Neural cell (in vitro differentiated cells): Measurements from ENCODE around the gene VPS41. TPM values are rescaled to one million over a fixed set of nuclear protein-coding genes. Genes with fewer than 3 reads are reported as not detected.

ENCODE experiments used
- H2AFZ ChIP-seq: fragments of 200-600, 300-800 bp; sonication (generic), shearing (Covaris generic); 2 replicates; pipeline ENCODE4 v1.6.0; 2014; ENCODE audit warnings: low read depth, mild to moderate bottlenecking, antibody characterized with exemption, low read length, moderate library complexity
- H3F3A ChIP-seq: fragments of 200-600 bp; shearing (Covaris generic); 2 replicates; pipeline ENCODE4 v1.6.1; 2016; ENCODE audit warnings: mild to moderate bottlenecking, moderate library complexity, mixed read lengths, antibody characterized with exemption, low read length; ENCODE audit not compliant: insufficient read depth, poor library complexity, severe bottlenecking
- H3K27ac ChIP-seq: fragments of 200-600, 300-800 bp; sonication (generic), shearing (Covaris generic); 2 replicates; pipeline ENCODE4 v1.5.1; 2014; ENCODE audit warnings: mild to moderate bottlenecking, low read length, moderate library complexity
- H3K27me3 ChIP-seq: fragments of 300-800, 200-600 bp; sonication (generic), shearing (Covaris generic); 2 replicates; pipeline ENCODE4 v1.6.0; 2014; ENCODE audit warnings: mild to moderate bottlenecking, low read depth, low read length, moderate library complexity; ENCODE audit not compliant: insufficient read depth
- H3K36me3 ChIP-seq: fragments of 300-800, 200-600 bp; sonication (generic), shearing (Covaris generic); 2 replicates; pipeline ENCODE4 v1.5.1; 2014; ENCODE audit warnings: mild to moderate bottlenecking, antibody characterized with exemption, low read length, moderate library complexity; ENCODE audit not compliant: insufficient read depth
- H3K4me2 ChIP-seq: fragments of 300-800, 200-600 bp; sonication (generic), shearing (Covaris generic); 2 replicates; pipeline ENCODE4 v1.6.0; 2014; ENCODE audit warnings: mild to moderate bottlenecking, low read length
- H3K4me3 ChIP-seq: fragments of 300-800, 200-600 bp; sonication (generic), shearing (Covaris generic); 2 replicates; pipeline ENCODE4 v1.5.1; 2014; ENCODE audit warnings: mild to moderate bottlenecking, low read length, moderate library complexity
- H3K79me2 ChIP-seq: fragments of 200-600 bp; shearing (Covaris generic); replicated peaks from 2 replicates; pipeline ENCODE4 v1.6.0; 2014; ENCODE audit warnings: mild to moderate bottlenecking, low read length, moderate library complexity; ENCODE audit not compliant: insufficient read depth
- H3K9ac ChIP-seq: fragments of 300-800, 200-600 bp; sonication (generic), shearing (Covaris generic); 2 replicates; pipeline ENCODE4 v1.6.1; 2016; ENCODE audit warnings: mild to moderate bottlenecking, low read length, mixed read lengths
- H3K9me2 ChIP-seq: fragments of 200-600 bp; shearing (Covaris generic); 2 replicates; pipeline ENCODE4 v1.6.1; 2016; ENCODE audit warnings: mild to moderate bottlenecking, low read length, mixed read lengths; ENCODE audit not compliant: insufficient read depth
- H3K9me3 ChIP-seq: fragments of 200-600, 300-800 bp; sonication (generic), shearing (Covaris generic); 2 replicates; pipeline ENCODE4 v1.6.1; 2016; ENCODE audit warnings: mild to moderate bottlenecking, mixed run types, low read length, moderate library complexity, mixed read lengths
- H4K20me1 ChIP-seq: fragments of 200-600 bp; shearing (Covaris generic); 2 replicates; pipeline ENCODE4 v1.6.1; 2016; ENCODE audit warnings: mild to moderate bottlenecking, mixed run types; ENCODE audit not compliant: insufficient read depth
- EP300 ChIP-seq: fragments of 450-650 bp; conservative IDR thresholded peaks from 2 replicates; pipeline ENCODE4 v1.6.1; 2014; ENCODE audit warnings: antibody characterized with exemption, mild to moderate bottlenecking, moderate library complexity; ENCODE audit not compliant: poor library complexity, severe bottlenecking
- EZH2 ChIP-seq: fragments of 200-600, 300-800 bp; shearing (Covaris generic), sonication (generic); IDR thresholded peaks from 2 replicates; pipeline ENCODE4 v1.6.1; 2014; ENCODE audit warnings: antibody characterized with exemption, low read length, borderline replicate concordance, mild to moderate bottlenecking; ENCODE audit not compliant: insufficient read depth, poor library complexity, severe bottlenecking
- MXI1 ChIP-seq: fragments of 450-650 bp; conservative IDR thresholded peaks from 2 replicates; pipeline ENCODE4 v1.6.1; 2014; ENCODE audit warnings: antibody characterized with exemption, mild to moderate bottlenecking; ENCODE audit not compliant: poor library complexity, severe bottlenecking
- POLR2AphosphoS5 ChIP-seq: IDR thresholded peaks from 2 replicates; pipeline ENCODE4 v1.6.1; 2012
- RAD21 ChIP-seq: fragments of 450-650 bp; conservative IDR thresholded peaks from 2 replicates; pipeline ENCODE4 v1.6.1; 2014; ENCODE audit warnings: antibody characterized with exemption, mild to moderate bottlenecking, moderate library complexity
- SMC3 ChIP-seq: fragments of 450-650 bp; conservative IDR thresholded peaks from 2 replicates; pipeline ENCODE4 v1.6.1; 2014; ENCODE audit warnings: antibody characterized with exemption, mild to moderate bottlenecking, moderate library complexity; ENCODE audit not compliant: poor library complexity
- TAF1 ChIP-seq: IDR thresholded peaks from 2 replicates; pipeline ENCODE4 v1.6.1; 2012; ENCODE audit warnings: low read depth
- polyA plus RNA-seq: library from polyadenylated mRNA; depleted of rRNA; stranded (reverse); fragments of >200 nt; gene quantifications from 2 replicates; pipeline ENCODE4 v1.2.3, GENCODE V29; 2014
- TF ChIP-seq, protein P1 (sequence below): IDR thresholded peaks from 2 replicates; pipeline ENCODE4 v1.6.1; 2012; ENCODE audit warnings: borderline replicate concordance
- TF ChIP-seq, protein P2 (sequence below): fragments of 450-650 bp; IDR thresholded peaks from 2 replicates; pipeline ENCODE4 v1.5.1; 2014; ENCODE audit warnings: antibody characterized with exemption, mild to moderate bottlenecking, moderate library complexity; ENCODE audit not compliant: poor library complexity, severe bottlenecking

The VPS41 gene
- polyA plus RNA-seq, 1 donor from 2014 or later, result 64.0 TPM

DNA sequence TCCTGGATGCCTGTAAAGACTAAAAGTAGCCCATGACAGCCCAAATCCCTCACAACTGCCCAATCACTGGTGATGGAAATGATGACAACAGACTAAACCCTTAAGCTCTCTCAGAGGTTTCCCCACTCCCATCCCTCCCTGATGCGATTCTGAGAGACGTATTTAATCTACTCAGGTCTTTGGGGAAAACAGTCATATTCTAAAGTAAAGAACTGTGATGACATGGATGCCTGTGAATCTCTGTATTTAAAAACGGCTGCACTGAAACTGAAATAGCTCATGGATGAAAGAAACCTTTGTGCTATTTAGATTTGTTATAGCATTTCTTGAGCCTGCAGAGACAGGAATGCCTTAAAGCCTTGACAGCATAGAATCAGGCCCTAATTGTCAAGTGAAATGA lies 28.5 kb downstream of the VPS41 start:
- Histone ChIP-seq H3K79me2 (peaks cover 3% of the 10 kb centered on the region), H3K27me3 (no peaks in the 10 kb centered on the region), H3K9me2 (no peaks in the 10 kb centered on the region), H3K4me2 (no peak overlapping the region), H4K20me1 (no peaks in the 10 kb centered on the region), H3F3A (peaks cover 2% of the 10 kb centered on the region), H2AFZ (no peak overlapping the region), H3K36me3 (no peaks in the 10 kb centered on the region), H3K4me3 (peak overlapping the region; percentile 26), H3K9ac (peak overlapping the region; percentile 10), H3K9me3 (no peaks in the 10 kb centered on the region), H3K27ac (peak overlapping the region; percentile 48)
- TF ChIP-seq MXI1 (no peak), POLR2AphosphoS5 (peak; percentile 19), SMC3 (no peak), EP300 (peak; percentile 59), EZH2 (no peak), TAF1 (no peak), RAD21 (no peak)
- TF ChIP-seq, protein P1, sequence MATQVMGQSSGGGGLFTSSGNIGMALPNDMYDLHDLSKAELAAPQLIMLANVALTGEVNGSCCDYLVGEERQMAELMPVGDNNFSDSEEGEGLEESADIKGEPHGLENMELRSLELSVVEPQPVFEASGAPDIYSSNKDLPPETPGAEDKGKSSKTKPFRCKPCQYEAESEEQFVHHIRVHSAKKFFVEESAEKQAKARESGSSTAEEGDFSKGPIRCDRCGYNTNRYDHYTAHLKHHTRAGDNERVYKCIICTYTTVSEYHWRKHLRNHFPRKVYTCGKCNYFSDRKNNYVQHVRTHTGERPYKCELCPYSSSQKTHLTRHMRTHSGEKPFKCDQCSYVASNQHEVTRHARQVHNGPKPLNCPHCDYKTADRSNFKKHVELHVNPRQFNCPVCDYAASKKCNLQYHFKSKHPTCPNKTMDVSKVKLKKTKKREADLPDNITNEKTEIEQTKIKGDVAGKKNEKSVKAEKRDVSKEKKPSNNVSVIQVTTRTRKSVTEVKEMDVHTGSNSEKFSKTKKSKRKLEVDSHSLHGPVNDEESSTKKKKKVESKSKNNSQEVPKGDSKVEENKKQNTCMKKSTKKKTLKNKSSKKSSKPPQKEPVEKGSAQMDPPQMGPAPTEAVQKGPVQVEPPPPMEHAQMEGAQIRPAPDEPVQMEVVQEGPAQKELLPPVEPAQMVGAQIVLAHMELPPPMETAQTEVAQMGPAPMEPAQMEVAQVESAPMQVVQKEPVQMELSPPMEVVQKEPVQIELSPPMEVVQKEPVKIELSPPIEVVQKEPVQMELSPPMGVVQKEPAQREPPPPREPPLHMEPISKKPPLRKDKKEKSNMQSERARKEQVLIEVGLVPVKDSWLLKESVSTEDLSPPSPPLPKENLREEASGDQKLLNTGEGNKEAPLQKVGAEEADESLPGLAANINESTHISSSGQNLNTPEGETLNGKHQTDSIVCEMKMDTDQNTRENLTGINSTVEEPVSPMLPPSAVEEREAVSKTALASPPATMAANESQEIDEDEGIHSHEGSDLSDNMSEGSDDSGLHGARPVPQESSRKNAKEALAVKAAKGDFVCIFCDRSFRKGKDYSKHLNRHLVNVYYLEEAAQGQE, result no peak
- TF ChIP-seq, protein P2, sequence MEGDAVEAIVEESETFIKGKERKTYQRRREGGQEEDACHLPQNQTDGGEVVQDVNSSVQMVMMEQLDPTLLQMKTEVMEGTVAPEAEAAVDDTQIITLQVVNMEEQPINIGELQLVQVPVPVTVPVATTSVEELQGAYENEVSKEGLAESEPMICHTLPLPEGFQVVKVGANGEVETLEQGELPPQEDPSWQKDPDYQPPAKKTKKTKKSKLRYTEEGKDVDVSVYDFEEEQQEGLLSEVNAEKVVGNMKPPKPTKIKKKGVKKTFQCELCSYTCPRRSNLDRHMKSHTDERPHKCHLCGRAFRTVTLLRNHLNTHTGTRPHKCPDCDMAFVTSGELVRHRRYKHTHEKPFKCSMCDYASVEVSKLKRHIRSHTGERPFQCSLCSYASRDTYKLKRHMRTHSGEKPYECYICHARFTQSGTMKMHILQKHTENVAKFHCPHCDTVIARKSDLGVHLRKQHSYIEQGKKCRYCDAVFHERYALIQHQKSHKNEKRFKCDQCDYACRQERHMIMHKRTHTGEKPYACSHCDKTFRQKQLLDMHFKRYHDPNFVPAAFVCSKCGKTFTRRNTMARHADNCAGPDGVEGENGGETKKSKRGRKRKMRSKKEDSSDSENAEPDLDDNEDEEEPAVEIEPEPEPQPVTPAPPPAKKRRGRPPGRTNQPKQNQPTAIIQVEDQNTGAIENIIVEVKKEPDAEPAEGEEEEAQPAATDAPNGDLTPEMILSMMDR, result no peak

DNA sequence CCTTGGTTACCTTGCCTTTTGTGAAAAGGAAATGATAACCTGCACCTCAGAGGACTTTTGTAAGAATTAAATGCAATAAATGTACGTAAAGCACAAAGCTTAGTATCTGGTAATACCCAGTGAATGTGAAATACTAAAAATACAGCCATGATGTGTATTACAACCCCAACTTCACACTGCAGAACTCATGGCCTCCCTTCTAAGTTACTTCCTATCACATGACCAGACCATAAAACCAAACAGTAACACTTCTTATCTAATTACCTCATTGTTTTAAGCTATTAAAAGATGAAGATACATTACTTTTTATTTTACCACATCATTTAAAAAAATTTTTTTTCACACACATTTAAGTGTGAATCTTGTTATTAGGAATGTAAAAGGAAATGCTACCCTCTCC lies 29.0 kb downstream of the VPS41 start:
- Histone ChIP-seq H3K9me3 (no peaks in the 10 kb centered on the region), H3K36me3 (no peaks in the 10 kb centered on the region), H3K4me2 (no peak overlapping the region), H3F3A (peaks cover 2% of the 10 kb centered on the region), H3K27me3 (no peaks in the 10 kb centered on the region), H2AFZ (no peak overlapping the region), H3K9ac (no peak overlapping the region), H3K27ac (peak overlapping the region; percentile 48), H3K9me2 (no peaks in the 10 kb centered on the region), H3K4me3 (peak overlapping the region; percentile 26), H4K20me1 (no peaks in the 10 kb centered on the region), H3K79me2 (peaks cover 3% of the 10 kb centered on the region)
- TF ChIP-seq TAF1, result no peak
- no peak for TF ChIP-seq POLR2AphosphoS5
- TF ChIP-seq, protein P2, result no peak
- no peak for TF ChIP-seq EP300
- TF ChIP-seq EZH2, result no peak
- TF ChIP-seq, protein P1, result no peak
- no peak for TF ChIP-seq SMC3
- no peak for TF ChIP-seq RAD21
- TF ChIP-seq MXI1, result no peak
